Caco-2 (cell line): ENCODE results near the gene NFATC1. TPM values are rescaled to one million over a fixed set of nuclear protein-coding genes. Genes with fewer than 3 reads are reported as not detected.

Experiments
- BruUV-seq: library from RNA; stranded (reverse); fragments of 400-500 nt; replicated peaks from 2 replicates; lab custom pipeline; 2021; lab: Mats Ljungman, UMichigan
- CTCF ChIA-PET: fragments of 300-600 bp; sonication (Branson Sonifier 250); formaldehyde crosslinking; loops from one replicate; lab custom pipeline; 2022; ENCODE audit warnings: antibody characterized with exemption; lab: Charles Lee
- POLR2A ChIA-PET: fragments of 300-600 bp; sonication (Branson Sonifier 250); formaldehyde crosslinking; loops from one replicate; lab custom pipeline; 2022; ENCODE audit warnings: antibody characterized with exemption; lab: Charles Lee
- DNase-seq, 2 experiments: peaks; one replicate each; pipeline versions ENCODE4 v3.0.0 to v3.0.0-alpha.2; 2020 to 2022
- H3K27me3 ChIP-seq: replicated peaks from 2 replicates; pipeline ENCODE4 v1.6.0; 2011; ENCODE audit warnings: low read length; ENCODE audit not compliant: control insufficient read depth, insufficient read depth
- H3K36me3 ChIP-seq: 2 replicates; pipeline ENCODE4 v1.5.1; 2011; ENCODE audit warnings: low read length; ENCODE audit not compliant: control insufficient read depth, insufficient read depth
- H3K4me1 ChIP-seq: fragments of 250-450 bp; sonication (Bioruptor Pico); 2 replicates; pipeline ENCODE4 v1.5.1; 2020; ENCODE audit warnings: mild to moderate bottlenecking
- H3K4me3 ChIP-seq: 2 replicates; pipeline ENCODE4 v1.5.1; 2011; ENCODE audit warnings: low read depth, mild to moderate bottlenecking, control low read depth, low read length
- H3K9me3 ChIP-seq: fragments of 250-450 bp; sonication (Bioruptor Pico); 2 replicates; pipeline ENCODE4 v1.5.1; 2020; ENCODE audit warnings: mild to moderate bottlenecking, moderate library complexity
- H3K27ac Mint-ChIP-seq: one replicate; pipeline ENCODE4 v1.8.0; 2022; ENCODE audit warnings: mixed read lengths; ENCODE audit not compliant: unreplicated experiment
- H3K27me3 Mint-ChIP-seq: one replicate; pipeline ENCODE4 v1.8.0; 2022; ENCODE audit warnings: mixed read lengths; ENCODE audit not compliant: insufficient read depth, unreplicated experiment
- H3K36me3 Mint-ChIP-seq: one replicate; pipeline ENCODE4 v1.8.0; 2022; ENCODE audit warnings: mild to moderate bottlenecking, mixed read lengths; ENCODE audit not compliant: insufficient read depth, unreplicated experiment
- H3K4me1 Mint-ChIP-seq: one replicate; pipeline ENCODE4 v1.8.0; 2022; ENCODE audit warnings: low read depth, mixed read lengths; ENCODE audit not compliant: unreplicated experiment
- H3K4me3 Mint-ChIP-seq: one replicate; pipeline ENCODE4 v1.8.0; 2022; ENCODE audit warnings: mild to moderate bottlenecking, moderate library complexity, mixed read lengths; ENCODE audit not compliant: unreplicated experiment
- H3K9me3 Mint-ChIP-seq: one replicate; pipeline ENCODE4 v1.8.0; 2022; ENCODE audit warnings: mixed read lengths; ENCODE audit not compliant: unreplicated experiment
- intact Hi-C: fragments of 100-400 bp; cut with micrococcal nuclease; formaldehyde crosslinking; loops from one replicate; pipeline ENCODE4 v1.10.0; 2022; ENCODE audit not compliant: unreplicated experiment
- total RNA-seq: library from RNA; stranded (reverse); gene quantifications from 2 replicates; pipeline ENCODE4 v1.2.3, GENCODE V29; 2022
- TF ChIP-seq, protein P1 (sequence below), 2 experiments: fragments of 200-600 bp in 1 of 2; IDR thresholded peaks; 1 replicate in 1 of 2; 2 replicates in 1 of 2; pipeline versions ENCODE4 v1.5.1 to v1.8.0; 2011 to 2022; ENCODE audit warnings: antibody characterized with exemption in 1 of 2, control low read depth in 1 of 2, inconsistent platforms in 1 of 2, low read depth in 1 of 2, low read length in 1 of 2, mild to moderate bottlenecking in 1 of 2, moderate library complexity in 1 of 2; ENCODE audit not compliant: insufficient read depth in 1 of 2, severe bottlenecking in 1 of 2, unreplicated experiment in 1 of 2

The NFATC1 gene
- total RNA-seq, 1 experiment from 2014 or later, result 0.66 TPM

GRCh38 chr18:79421275-79421857, 25.6 kb downstream of the NFATC1 start:
- H3K27me3 ChIP-seq, result no peaks in the 10 kb centered on the region
- no peaks in the 10 kb centered on the region for H3K27me3 Mint-ChIP-seq
- H3K4me3 Mint-ChIP-seq, result no peak overlapping the region
- H3K4me3 ChIP-seq, result no peak overlapping the region
- no peaks in the 10 kb centered on the region for H3K36me3 Mint-ChIP-seq
- BruUV-seq, result no TSS peak
- no peaks in the 10 kb centered on the region for H3K36me3 ChIP-seq
- H3K4me1 Mint-ChIP-seq, result peaks cover 6% of the 10 kb centered on the region
- POLR2A ChIA-PET, result no interaction called here
- no peaks in the 10 kb centered on the region for H3K9me3 ChIP-seq
- no peaks in the 10 kb centered on the region for H3K9me3 Mint-ChIP-seq
- H3K4me1 ChIP-seq, result no peaks in the 10 kb centered on the region
- intact Hi-C loops, result no loop called here
- CTCF ChIA-PET, result no interaction called here
- no peak for DNase-seq
- TF ChIP-seq, protein P1, sequence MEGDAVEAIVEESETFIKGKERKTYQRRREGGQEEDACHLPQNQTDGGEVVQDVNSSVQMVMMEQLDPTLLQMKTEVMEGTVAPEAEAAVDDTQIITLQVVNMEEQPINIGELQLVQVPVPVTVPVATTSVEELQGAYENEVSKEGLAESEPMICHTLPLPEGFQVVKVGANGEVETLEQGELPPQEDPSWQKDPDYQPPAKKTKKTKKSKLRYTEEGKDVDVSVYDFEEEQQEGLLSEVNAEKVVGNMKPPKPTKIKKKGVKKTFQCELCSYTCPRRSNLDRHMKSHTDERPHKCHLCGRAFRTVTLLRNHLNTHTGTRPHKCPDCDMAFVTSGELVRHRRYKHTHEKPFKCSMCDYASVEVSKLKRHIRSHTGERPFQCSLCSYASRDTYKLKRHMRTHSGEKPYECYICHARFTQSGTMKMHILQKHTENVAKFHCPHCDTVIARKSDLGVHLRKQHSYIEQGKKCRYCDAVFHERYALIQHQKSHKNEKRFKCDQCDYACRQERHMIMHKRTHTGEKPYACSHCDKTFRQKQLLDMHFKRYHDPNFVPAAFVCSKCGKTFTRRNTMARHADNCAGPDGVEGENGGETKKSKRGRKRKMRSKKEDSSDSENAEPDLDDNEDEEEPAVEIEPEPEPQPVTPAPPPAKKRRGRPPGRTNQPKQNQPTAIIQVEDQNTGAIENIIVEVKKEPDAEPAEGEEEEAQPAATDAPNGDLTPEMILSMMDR (IDR thresholded peaks at IDR 0.05; ENCODE audit: insufficient read depth in 1 of 2, low read depth in 1 of 2, low read length in 1 of 2, severe bottlenecking in 1 of 2, unreplicated experiment in 1 of 2), result no peak
- H3K27ac Mint-ChIP-seq, result no peak overlapping the region

GRCh38 chr18:79422022-79422782, 26.5 kb downstream of the NFATC1 start:
- no TSS peak for BruUV-seq

GRCh38 chr18:79422783-79423165, 27.0 kb downstream of the NFATC1 start:
- ChIA-PET POLR2A (no interaction called here), CTCF (no interaction called here)
- no peak for DNase-seq
- H3K4me1 ChIP-seq, result no peaks in the 10 kb centered on the region
- H3K4me3 Mint-ChIP-seq, result no peak overlapping the region
- H3K36me3 Mint-ChIP-seq, result no peaks in the 10 kb centered on the region
- H3K36me3 ChIP-seq, result no peaks in the 10 kb centered on the region
- intact Hi-C loops, result no loop called here
- H3K27me3 ChIP-seq, result no peaks in the 10 kb centered on the region
- H3K27me3 Mint-ChIP-seq, result no peaks in the 10 kb centered on the region
- peaks cover 6% of the 10 kb centered on the region for H3K4me1 Mint-ChIP-seq
- H3K9me3 Mint-ChIP-seq, result no peaks in the 10 kb centered on the region
- H3K4me3 ChIP-seq, result no peak overlapping the region
- H3K9me3 ChIP-seq, result no peaks in the 10 kb centered on the region
- TF ChIP-seq, protein P1 (IDR thresholded peaks at IDR 0.05; ENCODE audit: insufficient read depth in 1 of 2, low read depth in 1 of 2, low read length in 1 of 2, severe bottlenecking in 1 of 2, unreplicated experiment in 1 of 2), result no peak
- BruUV-seq, result no TSS peak
- H3K27ac Mint-ChIP-seq, result no peak overlapping the region

More at GRCh38 chr18:79422022-79422782, 26.5 kb downstream of the NFATC1 start:
- ChIA-PET CTCF (no interaction called here), POLR2A (no interaction called here)
- Mint-ChIP-seq H3K4me1 (peaks cover 6% of the 10 kb centered on the region), H3K27me3 (no peaks in the 10 kb centered on the region), H3K36me3 (no peaks in the 10 kb centered on the region), H3K4me3 (no peak overlapping the region), H3K27ac (no peak overlapping the region), H3K9me3 (no peaks in the 10 kb centered on the region)
- TF ChIP-seq, protein P1 (IDR thresholded peaks at IDR 0.05; ENCODE audit: insufficient read depth in 1 of 2, low read depth in 1 of 2, low read length in 1 of 2, severe bottlenecking in 1 of 2, unreplicated experiment in 1 of 2), result no peak
- Histone ChIP-seq H3K4me1 (no peaks in the 10 kb centered on the region), H3K4me3 (no peak overlapping the region), H3K9me3 (no peaks in the 10 kb centered on the region), H3K27me3 (no peaks in the 10 kb centered on the region), H3K36me3 (no peaks in the 10 kb centered on the region)
- DNase-seq, result no peak
- intact Hi-C loops, result no loop called here
